Posterior vena cava (tissue), 2 donors: ENCODE results near the gene COPE. TPM values are rescaled to one million over a fixed set of nuclear protein-coding genes. Genes with fewer than 3 reads are reported as not detected.

Experiments used
- DNase-seq: peaks from one replicate; pipeline ENCODE4 v3.0.0-alpha.2; 2020; ENCODE audit warnings: low spot score
- intact Hi-C, 2 donors: fragments of 100-400 bp; cut with DNase I; formaldehyde crosslinking; loops; one replicate each; pipeline versions ENCODE4 v1.14.1 to v1.14.2; 2022 to 2023
- total RNA-seq, 2 donors: library from RNA; stranded (reverse); fragmentation: NEBNext Ultra II Directional; extraction: Animal tissue kit (Norgen Biotek cat#: 25700); gene quantifications; one replicate each; pipeline ENCODE4 v1.2.1, GENCODE V29; 2021
- donor health status: DM: yes; HTN: yes; CAD: no.
- donor health status: DM: yes; HTN: yes; CAD: no.

COPE gene
- total RNA-seq, 2 donors from 2014 or later = 139 to 141 TPM

GRCh38 chr19:18898081-18898606, 21.0 kb downstream of the COPE start:
- no peak for DNase-seq
- intact Hi-C loops = no loop called here

GRCh38 chr19:18897094-18898029, 21.8 kb downstream of the COPE start:
- intact Hi-C loops = no loop called here
- DNase-seq = no peak

GRCh38 chr19:18896421-18896841, 22.8 kb downstream of the COPE start:
- intact Hi-C loops = no loop called here
- no peak for DNase-seq

- intact Hi-C loops = no loop called here
- DNase-seq = no peak
Observed at GRCh38 chr19:18895824-18896341, 23.3 kb downstream of the COPE start, which contains the start of gene CERS1. TSS of gene CERS1 (minus strand) at chr19:18896158. CDS start at chr19:18896072, 86 bp downstream.

- no peak for DNase-seq
- intact Hi-C loops = no loop called here
Observed at GRCh38 chr19:18895038-18895823, 24.0 kb downstream of the COPE start.

- DNase-seq = peak; percentile 76
- intact Hi-C loops = no loop called here
Observed at GRCh38 chr19:18894254-18895037, 24.7 kb downstream of the COPE start.

- DNase-seq = no peak
- intact Hi-C loops = no loop called here
Observed at GRCh38 chr19:18893587-18894253, 25.5 kb downstream of the COPE start.

GRCh38 chr19:18889949-18890745, 29.0 kb downstream of the COPE start:
- intact Hi-C loops = no loop called here
- DNase-seq = no peak

GRCh38 chr19:18886972-18887371, 32.2 kb downstream of the COPE start:
- no peak for DNase-seq
- intact Hi-C loops = no loop called here

- intact Hi-C loops = no loop called here
- DNase-seq = no peak
Observed at GRCh38 chr19:18883526-18884304, 35.5 kb downstream of the COPE start.

GRCh38 chr19:18881491-18881890, 37.7 kb downstream of the COPE start:
- no peak for DNase-seq
- intact Hi-C loops = no loop called here

- DNase-seq = no peak
- intact Hi-C loops = no loop called here
Observed at GRCh38 chr19:18879579-18880373, 39.4 kb downstream of the COPE start.

- no peak for DNase-seq
- intact Hi-C loops = no loop called here
Observed at GRCh38 chr19:18878858-18879578, 40.2 kb downstream of the COPE start.

GRCh38 chr19:18878058-18878797, 41.0 kb downstream of the COPE start:
- intact Hi-C loops = no loop called here
- no peak for DNase-seq

- intact Hi-C loops = no loop called here
- no peak for DNase-seq
Observed at GRCh38 chr19:18876865-18877264, 42.3 kb downstream of the COPE start.
